GM12864 (cell line): ENCODE measurements around the gene TNFSF13B.

ENCODE experiments used
- DNase-seq: peaks from one replicate; pipeline ENCODE4 v3.0.0-alpha.2; 2011; ENCODE audit warnings: low read depth
- H3K4me3 ChIP-seq: 2 replicates; pipeline ENCODE4 v1.5.1; 2011; ENCODE audit warnings: mild to moderate bottlenecking, low read depth, low read length, control low read depth
- CTCF ChIP-seq: IDR thresholded peaks from 2 replicates; pipeline ENCODE4 v1.5.1; 2011; ENCODE audit warnings: low read depth, mild to moderate bottlenecking, moderate library complexity, low read length, control low read depth, inconsistent platforms; ENCODE audit errors: missing control alignments

The TNFSF13B gene

GRCh38 chr13:108346376-108346775 is 76.9 kb downstream of the TNFSF13B start:
- DNase-seq: no peak
- no peak for TF ChIP-seq CTCF
- no peak overlapping the region for H3K4me3 ChIP-seq

- DNase-seq: no peak
- no peak for TF ChIP-seq CTCF
- no peak overlapping the region for H3K4me3 ChIP-seq
Measured at GRCh38 chr13:108349269-108349668, 79.8 kb downstream of the TNFSF13B start.

GRCh38 chr13:108350579-108350978 is 81.1 kb downstream of the TNFSF13B start:
- H3K4me3 ChIP-seq: no peak overlapping the region
- DNase-seq: no peak
- no peak for TF ChIP-seq CTCF

- TF ChIP-seq CTCF: no peak
- no peak for DNase-seq
- no peak overlapping the region for H3K4me3 ChIP-seq
Measured at GRCh38 chr13:108352599-108352998, 83.1 kb downstream of the TNFSF13B start.

GRCh38 chr13:108357228-108357627 is 87.7 kb downstream of the TNFSF13B start:
- H3K4me3 ChIP-seq: no peak overlapping the region
- no peak for TF ChIP-seq CTCF
- no peak for DNase-seq
